GM23338 (cell line): ENCODE measurements around the gene SYNE2.

Experiments
- CREB1 ChIP-seq: fragments of 250-450 bp; sonication (Bioruptor Pico); IDR thresholded peaks from 2 replicates; pipeline ENCODE4 v1.5.0; 2020; ENCODE audit warnings: low read depth, mild to moderate bottlenecking, moderate library complexity
- CTCF ChIP-seq, 2 experiments: fragments of 200-600 bp in 1 of 2; sonication (generic) in 1 of 2; conservative IDR thresholded peaks; 2 replicates each; pipeline versions ENCODE4 v1.5.1 to v1.6.1; 2016 to 2017; ENCODE audit warnings: antibody characterized with exemption in 2 of 2, low read depth in 2 of 2, mild to moderate bottlenecking in 2 of 2, moderate library complexity in 1 of 2
- ETS1 ChIP-seq: IDR thresholded peaks from 2 replicates; pipeline ENCODE4 v1.6.1; 2016; ENCODE audit warnings: antibody characterized with exemption
- EZH2 ChIP-seq: fragments of 200-600 bp; sonication (generic); IDR thresholded peaks from one replicate; pipeline ENCODE4 v1.8.0; 2017; ENCODE audit warnings: antibody characterized with exemption, mild to moderate bottlenecking, low read depth; ENCODE audit not compliant: unreplicated experiment
- EZH2phosphoT487 ChIP-seq: fragments of 200-600 bp; sonication (generic); IDR thresholded peaks from one replicate; pipeline ENCODE4 v1.8.1; 2018; ENCODE audit warnings: antibody characterized with exemption; ENCODE audit not compliant: unreplicated experiment
- JUNB ChIP-seq: IDR thresholded peaks from one replicate; pipeline ENCODE4 v1.6.1; 2016; ENCODE audit warnings: antibody characterized with exemption; ENCODE audit not compliant: unreplicated experiment
- POLR2AphosphoS5 ChIP-seq: IDR thresholded peaks from 2 replicates; pipeline ENCODE4 v1.6.1; 2016; ENCODE audit warnings: antibody characterized with exemption, low read depth
- REST ChIP-seq: IDR thresholded peaks from one replicate; pipeline ENCODE4 v1.6.1; 2018; ENCODE audit warnings: antibody characterized with exemption; ENCODE audit not compliant: unreplicated experiment
- STAT1 ChIP-seq: IDR thresholded peaks from one replicate; pipeline ENCODE4 v1.6.1; 2016; ENCODE audit warnings: antibody characterized with exemption; ENCODE audit not compliant: unreplicated experiment
- ZNF114 ChIP-seq: fragments of 250-450 bp; sonication (Bioruptor Pico); IDR thresholded peaks from 2 replicates; pipeline ENCODE4 v1.5.0; 2020; ENCODE audit warnings: mild to moderate bottlenecking, moderate library complexity
- ZNF331 ChIP-seq: fragments of 250-450 bp; sonication (Bioruptor Pico); IDR thresholded peaks from 2 replicates; pipeline ENCODE4 v1.5.0; 2020; ENCODE audit warnings: low read depth, mild to moderate bottlenecking, moderate library complexity
- ZNF462 ChIP-seq: fragments of 250-450 bp; sonication (Bioruptor Pico); IDR thresholded peaks from 2 replicates; pipeline ENCODE4 v1.5.0; 2020; ENCODE audit warnings: mild to moderate bottlenecking, moderate library complexity

DNA sequence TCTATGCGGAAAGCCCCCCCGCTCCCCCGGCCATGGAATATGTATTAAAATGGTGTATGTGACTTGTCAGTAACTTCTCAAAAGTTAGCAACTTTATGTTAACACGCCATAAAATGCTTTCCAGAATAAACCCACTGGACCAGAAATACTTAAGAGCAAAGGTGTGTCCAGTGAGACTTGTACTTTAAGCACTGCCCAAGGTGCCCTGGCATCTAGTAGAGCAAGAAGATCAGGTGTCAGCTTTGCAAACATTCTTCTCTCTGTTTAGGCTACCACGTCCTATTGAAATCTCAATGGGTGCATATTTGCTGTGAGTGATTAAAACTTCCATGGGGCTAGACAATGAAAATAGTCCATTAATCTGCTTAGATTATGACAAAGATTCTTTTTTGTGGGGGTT, 240.1 kb downstream of the SYNE2 start:
- TF ChIP-seq REST: no peak
- no peak for TF ChIP-seq CTCF (conservative IDR thresholded peaks at IDR 0.05; ENCODE audit: low read depth in 2 of 2)
- TF ChIP-seq EZH2phosphoT487: no peak
- no peak for TF ChIP-seq CREB1 (CRISPR knock-in tag)
- no peak for TF ChIP-seq ZNF331 (CRISPR knock-in tag)
- no peak for TF ChIP-seq EZH2
- TF ChIP-seq POLR2AphosphoS5: no peak
- no peak for TF ChIP-seq ZNF114 (CRISPR knock-in tag)
- no peak for TF ChIP-seq JUNB
- TF ChIP-seq ETS1: no peak
- no peak for TF ChIP-seq STAT1
- TF ChIP-seq ZNF462: no peak
